SH-SY5Y (cell line): ENCODE measurements around the gene OGFOD1.

Source experiments
- GATA2 ChIP-seq: IDR thresholded peaks from 2 replicates; pipeline ENCODE4 v1.6.1; 2011; ENCODE audit warnings: mild to moderate bottlenecking, low read depth, low read length
- GATA3 ChIP-seq: IDR thresholded peaks from 2 replicates; pipeline ENCODE4 v1.6.1; 2011; ENCODE audit warnings: low read depth, mild to moderate bottlenecking, low read length, moderate library complexity

Gene OGFOD1

DNA sequence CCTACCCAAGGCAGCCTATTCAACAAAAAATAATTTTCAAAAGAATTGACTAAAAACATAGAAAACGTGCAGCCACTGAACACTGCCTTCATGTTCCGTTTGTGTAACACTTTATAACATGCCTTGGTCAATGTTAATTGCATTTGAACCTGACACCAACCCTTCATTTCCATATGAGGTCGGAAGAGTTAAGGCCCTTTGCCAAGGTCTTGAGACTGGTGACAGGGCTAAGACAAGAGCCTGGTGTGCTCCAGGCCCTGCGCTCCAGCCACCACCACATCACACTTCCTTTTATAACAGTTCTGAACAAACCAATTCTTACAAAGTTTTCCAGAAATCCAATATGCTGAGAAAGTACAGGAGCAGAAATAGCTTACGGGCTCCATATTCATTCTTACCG lies 64.3 kb downstream of the OGFOD1 start:
- TF ChIP-seq GATA2: no peak
- TF ChIP-seq GATA3: no peak

DNA sequence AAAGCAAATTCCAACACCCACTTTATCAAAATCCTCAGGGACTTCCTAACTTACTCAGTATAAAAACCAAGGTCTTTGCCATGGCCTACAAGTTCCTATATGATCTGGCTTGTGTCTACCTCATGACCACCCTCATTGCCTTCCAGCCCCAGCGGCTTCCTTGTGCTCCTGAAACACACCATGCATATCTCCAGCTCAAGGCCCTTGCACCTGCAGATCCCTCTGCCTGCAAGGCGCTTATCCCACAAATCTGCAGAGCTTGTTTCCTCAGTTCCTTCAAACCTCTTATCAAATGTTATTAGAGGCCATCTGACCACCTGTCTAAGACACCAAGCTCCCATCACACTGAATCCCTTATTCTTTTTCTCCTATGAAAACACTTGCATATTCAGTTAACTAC lies 65.9 kb downstream of the OGFOD1 start:
- no peak for TF ChIP-seq GATA2
- no peak for TF ChIP-seq GATA3

DNA sequence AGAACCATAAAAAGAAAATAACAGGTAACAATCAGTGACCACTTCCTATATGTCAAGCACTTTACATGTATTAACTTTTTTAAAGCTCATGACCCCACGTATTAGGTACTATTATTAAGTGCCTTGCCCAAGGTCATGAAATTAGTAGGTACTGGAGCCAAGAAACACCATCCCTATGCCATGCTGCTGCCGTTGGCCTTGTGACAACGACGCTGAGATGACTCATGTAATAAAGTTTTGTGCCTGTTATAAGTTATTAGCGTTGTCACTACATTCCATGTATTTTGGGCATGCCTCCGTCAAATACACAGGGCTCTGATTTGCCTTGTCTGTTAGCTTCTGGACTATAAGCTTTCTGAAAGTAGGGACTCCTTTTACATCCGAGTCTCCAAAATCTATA lies 67.1 kb downstream of the OGFOD1 start:
- no peak for TF ChIP-seq GATA2
- TF ChIP-seq GATA3: no peak

DNA sequence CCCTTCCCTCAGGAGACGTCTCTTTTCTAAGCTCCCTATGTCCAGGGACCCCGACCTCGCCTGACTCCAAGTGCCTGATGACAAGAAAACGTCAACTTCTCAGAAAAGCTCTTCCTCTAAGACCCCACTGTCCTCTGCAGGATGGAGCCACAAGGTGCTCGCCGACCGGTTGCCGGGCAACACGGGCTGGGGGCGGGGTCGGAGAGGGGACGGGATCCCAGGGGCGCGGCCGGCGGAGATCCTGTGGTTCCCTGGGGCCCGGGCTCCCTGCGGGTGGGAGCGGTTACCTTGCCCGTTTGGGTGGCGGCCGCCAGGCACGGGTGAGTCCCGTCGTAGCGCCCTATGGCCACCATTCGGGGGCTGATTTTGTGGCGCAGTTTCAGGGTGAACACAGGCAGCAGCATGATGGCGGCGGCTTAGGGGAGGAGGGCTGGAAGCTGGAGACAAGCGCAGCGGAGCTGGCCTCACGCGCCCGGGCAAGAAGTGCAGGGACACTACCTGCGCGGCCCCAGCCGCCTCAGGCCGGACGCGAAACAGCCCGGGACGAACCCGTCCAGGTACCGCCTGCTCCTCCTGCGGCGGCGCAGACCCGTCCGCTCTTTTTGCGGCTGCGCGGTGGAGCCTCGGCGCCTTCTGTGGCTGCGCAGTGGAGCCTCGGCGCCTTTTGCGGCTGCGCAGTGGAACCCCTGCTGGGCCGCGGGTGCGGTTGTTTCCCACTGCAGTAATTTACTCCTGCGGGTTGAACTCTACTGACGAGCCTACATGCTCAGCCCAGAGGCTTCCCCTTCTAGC lies 68.3 kb downstream of the OGFOD1 start, which contains the start of gene BBS2:
Gene BBS2 (minus strand): TSS at position 566 of the 792 bp plus-strand sequence. CDS start 162 bp downstream, at position 404.
- TF ChIP-seq GATA3: no peak
- no peak for TF ChIP-seq GATA2

DNA sequence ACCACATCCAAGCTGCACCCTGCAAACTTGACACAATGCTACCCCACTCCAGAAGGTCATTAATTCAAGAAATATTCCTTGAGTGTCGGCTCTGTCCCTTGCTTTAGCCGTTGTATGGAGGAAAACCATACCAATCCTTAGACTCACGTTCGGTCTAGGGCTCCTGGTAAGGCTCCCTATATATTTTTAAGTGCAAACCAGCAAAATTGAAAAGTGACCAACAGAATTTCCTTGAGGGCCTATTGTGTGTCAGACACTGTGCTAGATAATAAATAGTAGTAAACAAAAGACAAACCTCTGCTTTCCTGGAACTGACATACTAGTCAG lies 68.9 kb downstream of the OGFOD1 start:
- TF ChIP-seq GATA2: no peak
- TF ChIP-seq GATA3: no peak

DNA sequence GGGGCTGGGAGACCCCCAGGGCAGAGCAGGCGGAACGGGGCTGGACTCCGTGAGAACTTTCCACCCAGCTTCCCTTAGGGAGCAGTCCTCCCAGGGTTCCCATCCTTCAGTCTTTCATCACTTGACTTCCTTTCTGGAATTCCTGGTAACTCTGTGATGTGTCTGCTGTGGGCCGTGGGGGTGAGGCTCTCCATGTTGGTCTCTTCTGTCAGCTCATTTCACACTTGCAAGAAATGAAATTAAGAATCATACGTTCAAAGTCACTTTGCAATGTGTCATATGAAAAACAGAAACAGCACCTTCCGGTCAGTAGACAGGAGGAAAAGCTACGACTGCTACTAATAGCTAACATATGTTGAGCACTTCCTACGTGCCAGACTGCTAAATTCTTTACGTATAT lies 73.9 kb downstream of the OGFOD1 start:
- TF ChIP-seq GATA3: no peak
- no peak for TF ChIP-seq GATA2
